Natural killer cell treated with Interleukin-12 subunit alpha and Interleukin-12 subunit beta and Interleukin-15 and Interleukin-18, amount 100 ng/mL, for 72 hours (primary cell): ENCODE data around the gene BRAT1. TPM values are rescaled to one million over a fixed set of nuclear protein-coding genes. Genes with fewer than 3 reads are reported as not detected.
"Not testable (repeated sequence)": the region's sequence is repeated elsewhere in the genome, so short reads cannot be mapped to it uniquely, and the experiment has no call there.

ENCODE experiments used
- ATAC-seq, 2 donors: fragments of 150-1000 bp; cut with Tn5 transposase in 1 of 2; sonication (Bioruptor Pico), chemical (Tn5 transposase) in 1 of 2; 2 replicates each; pipeline ENCODE4 v1.10.0; 2021
- DNase-seq: peaks from one replicate; pipeline ENCODE4 v3.0.0; 2022; ENCODE audit warnings: low spot score
- H3K27ac Mint-ChIP-seq, 2 donors: 1 replicate in 1 of 2; 2 replicates in 1 of 2; pipeline ENCODE4 v1.8.0; 2022; ENCODE audit warnings: mixed read lengths in 2 of 2, mild to moderate bottlenecking in 1 of 2, moderate library complexity in 1 of 2
- H3K27me3 Mint-ChIP-seq, 2 donors: 1 replicate in 1 of 2; 2 replicates in 1 of 2; pipeline ENCODE4 v1.8.0; 2022; ENCODE audit warnings: mixed read lengths in 2 of 2
- H3K36me3 Mint-ChIP-seq: one replicate; pipeline ENCODE4 v1.8.0; 2022; ENCODE audit warnings: mixed read lengths
- H3K4me1 Mint-ChIP-seq, 2 donors: 1 replicate in 1 of 2; 2 replicates in 1 of 2; pipeline ENCODE4 v1.8.0; 2022; ENCODE audit warnings: low read depth in 2 of 2, mixed read lengths in 2 of 2, mild to moderate bottlenecking in 1 of 2
- H3K4me3 Mint-ChIP-seq: one replicate; pipeline ENCODE4 v1.8.0; 2022; ENCODE audit warnings: mixed read lengths
- H3K9me3 Mint-ChIP-seq: 2 replicates; pipeline ENCODE4 v1.8.0; 2022; ENCODE audit warnings: mixed read lengths
- total RNA-seq, 2 donors: library from RNA; stranded (reverse); gene quantifications; one replicate each; pipeline ENCODE4 v1.2.3, GENCODE V29; 2022

BRAT1 gene
- total RNA-seq, 2 donors from 2014 or later: 27.0 to 61.4 TPM

GRCh38 chr7:2542916-2543871 is 12.1 kb downstream of the BRAT1 start:
- DNase-seq (peak; percentile 57), ATAC-seq (no peak)
- Mint-ChIP-seq H3K4me1 (no peaks in the 10 kb centered on the region), H3K36me3 (no peaks in the 10 kb centered on the region), H3K4me3 (no peak overlapping the region), H3K27me3 (no peaks in the 10 kb centered on the region), H3K27ac (no peak overlapping the region), H3K9me3 (no peaks in the 10 kb centered on the region)

- Mint-ChIP-seq H3K27me3 (no peaks in the 10 kb centered on the region), H3K27ac (no peak overlapping the region), H3K4me3 (no peak overlapping the region), H3K36me3 (no peaks in the 10 kb centered on the region), H3K4me1 (no peaks in the 10 kb centered on the region), H3K9me3 (no peaks in the 10 kb centered on the region)
- ATAC-seq: no peak
- DNase-seq: peak; percentile 57
Observed at GRCh38 chr7:2542011-2542915, 13.1 kb downstream of the BRAT1 start.

- no peaks in the 10 kb centered on the region for H3K36me3 Mint-ChIP-seq
- ATAC-seq: no peak
Observed at GRCh38 chr7:2541291-2542010, 13.9 kb downstream of the BRAT1 start.

GRCh38 chr7:2540641-2541051 is 14.7 kb downstream of the BRAT1 start:
- no peaks in the 10 kb centered on the region for H3K27me3 Mint-ChIP-seq
- DNase-seq: peak; percentile 55
- no peaks in the 10 kb centered on the region for H3K36me3 Mint-ChIP-seq
- H3K4me3 Mint-ChIP-seq: no peak overlapping the region
- no peaks in the 10 kb centered on the region for H3K4me1 Mint-ChIP-seq
- H3K9me3 Mint-ChIP-seq: no peaks in the 10 kb centered on the region
- ATAC-seq: no peak
- H3K27ac Mint-ChIP-seq: no peak overlapping the region

More at GRCh38 chr7:2541291-2542010, 13.9 kb downstream of the BRAT1 start:
- no peak overlapping the region for H3K27ac Mint-ChIP-seq
- H3K4me1 Mint-ChIP-seq: no peaks in the 10 kb centered on the region
- no peaks in the 10 kb centered on the region for H3K9me3 Mint-ChIP-seq
- no peaks in the 10 kb centered on the region for H3K27me3 Mint-ChIP-seq
- no peak overlapping the region for H3K4me3 Mint-ChIP-seq
- DNase-seq: peak; percentile 60

- Mint-ChIP-seq H3K4me1 (no peaks in the 10 kb centered on the region), H3K36me3 (no peaks in the 10 kb centered on the region), H3K4me3 (no peak overlapping the region), H3K27ac (no peak overlapping the region), H3K9me3 (no peaks in the 10 kb centered on the region), H3K27me3 (no peaks in the 10 kb centered on the region)
- DNase-seq (no peak), ATAC-seq (no peak)
Observed at GRCh38 chr7:2540133-2540532, 15.2 kb downstream of the BRAT1 start.

GRCh38 chr7:2539031-2539911 is 16.1 kb downstream of the BRAT1 start:
- Mint-ChIP-seq H3K36me3 (no peaks in the 10 kb centered on the region), H3K9me3 (no peaks in the 10 kb centered on the region), H3K4me3 (no peak overlapping the region), H3K27me3 (no peaks in the 10 kb centered on the region), H3K27ac (no peak overlapping the region), H3K4me1 (no peaks in the 10 kb centered on the region)
- DNase-seq (peak; percentile 38), ATAC-seq (peak; percentile 1 to 8)

- H3K27me3 Mint-ChIP-seq: no peaks in the 10 kb centered on the region
- no peaks in the 10 kb centered on the region for H3K9me3 Mint-ChIP-seq
- H3K4me3 Mint-ChIP-seq: no peak overlapping the region
- H3K4me1 Mint-ChIP-seq: no peaks in the 10 kb centered on the region
- ATAC-seq (peak; percentile 17 to 20), DNase-seq (peak; percentile 58)
- H3K36me3 Mint-ChIP-seq: no peaks in the 10 kb centered on the region
- H3K27ac Mint-ChIP-seq: no peak overlapping the region
Observed at GRCh38 chr7:2537981-2538851, 17.1 kb downstream of the BRAT1 start.

GRCh38 chr7:2535872-2536627 is 19.3 kb downstream of the BRAT1 start:
- H3K36me3 Mint-ChIP-seq, H3K27me3 Mint-ChIP-seq, H3K4me3 Mint-ChIP-seq, DNase-seq, H3K4me1 Mint-ChIP-seq, H3K27ac Mint-ChIP-seq, ATAC-seq, H3K9me3 Mint-ChIP-seq: not testable (repeated sequence)

GRCh38 chr7:2534214-2534613 is 21.1 kb downstream of the BRAT1 start:
- peaks cover 10 to 14% of the 10 kb centered on the region in 2 donors for H3K4me1 Mint-ChIP-seq
- not testable (repeated sequence) for H3K9me3 Mint-ChIP-seq, H3K27me3 Mint-ChIP-seq, ATAC-seq, H3K4me3 Mint-ChIP-seq, DNase-seq, H3K27ac Mint-ChIP-seq, H3K36me3 Mint-ChIP-seq

- not testable (repeated sequence) for H3K36me3 Mint-ChIP-seq, H3K27me3 Mint-ChIP-seq, ATAC-seq, DNase-seq, H3K4me3 Mint-ChIP-seq, H3K9me3 Mint-ChIP-seq, H3K27ac Mint-ChIP-seq
- peaks cover 13 to 15% of the 10 kb centered on the region in 2 donors for H3K4me1 Mint-ChIP-seq
Observed at GRCh38 chr7:2533566-2533965, 21.8 kb downstream of the BRAT1 start.

- peaks cover 21 to 22% of the 10 kb centered on the region in 2 donors for H3K4me1 Mint-ChIP-seq
- not testable (repeated sequence) for H3K9me3 Mint-ChIP-seq, H3K4me3 Mint-ChIP-seq, ATAC-seq, H3K27ac Mint-ChIP-seq, DNase-seq, H3K36me3 Mint-ChIP-seq, H3K27me3 Mint-ChIP-seq
Observed at GRCh38 chr7:2532816-2533215, 22.5 kb downstream of the BRAT1 start.
